Endothelial cell (in vitro differentiated cells): ENCODE measurements around the gene CAPZA1. TPM values are rescaled to one million over a fixed set of nuclear protein-coding genes. Genes with fewer than 3 reads are reported as not detected.

Experiments
- DNase-seq: peaks from one replicate; pipeline ENCODE4 v3.0.0; 2021; ENCODE audit warnings: low spot score
- H3K27ac Mint-ChIP-seq: one replicate; pipeline ENCODE4 v1.8.0; 2021; ENCODE audit warnings: mixed read lengths, inconsistent platforms; ENCODE audit not compliant: unreplicated experiment
- H3K27me3 Mint-ChIP-seq: one replicate; pipeline ENCODE4 v1.8.0; 2021; ENCODE audit warnings: mild to moderate bottlenecking, moderate library complexity, mixed read lengths, inconsistent platforms; ENCODE audit not compliant: unreplicated experiment
- H3K36me3 Mint-ChIP-seq: one replicate; pipeline ENCODE4 v1.8.0; 2021; ENCODE audit warnings: mild to moderate bottlenecking, low read depth, mixed read lengths, inconsistent platforms; ENCODE audit not compliant: unreplicated experiment
- H3K4me1 Mint-ChIP-seq: one replicate; pipeline ENCODE4 v1.8.0; 2021; ENCODE audit warnings: mild to moderate bottlenecking, mixed read lengths, inconsistent platforms; ENCODE audit not compliant: unreplicated experiment
- H3K4me3 Mint-ChIP-seq: one replicate; pipeline ENCODE4 v1.8.0; 2021; ENCODE audit warnings: mild to moderate bottlenecking, mixed read lengths, inconsistent platforms; ENCODE audit not compliant: unreplicated experiment
- H3K9me3 Mint-ChIP-seq: one replicate; pipeline ENCODE4 v1.8.0; 2021; ENCODE audit warnings: mixed read lengths, inconsistent platforms; ENCODE audit not compliant: unreplicated experiment
- CTCF ChIP-seq: fragments of 200-600 bp; sonication (generic); IDR thresholded peaks from one replicate; pipeline ENCODE4 v1.5.0; 2021; ENCODE audit warnings: antibody characterized with exemption; ENCODE audit not compliant: unreplicated experiment
- total RNA-seq: library from RNA; stranded (reverse); fragmentation: NEBNext Ultra II Directional; extraction: Animal tissue kit (Norgen Biotek cat#: 25700); gene quantifications from one replicate; pipeline ENCODE4 v1.2.1, GENCODE V29; 2021; ENCODE audit not compliant: unreplicated experiment

The CAPZA1 gene
- total RNA-seq, 1 donor from 2014 or later, result 137 TPM

DNA sequence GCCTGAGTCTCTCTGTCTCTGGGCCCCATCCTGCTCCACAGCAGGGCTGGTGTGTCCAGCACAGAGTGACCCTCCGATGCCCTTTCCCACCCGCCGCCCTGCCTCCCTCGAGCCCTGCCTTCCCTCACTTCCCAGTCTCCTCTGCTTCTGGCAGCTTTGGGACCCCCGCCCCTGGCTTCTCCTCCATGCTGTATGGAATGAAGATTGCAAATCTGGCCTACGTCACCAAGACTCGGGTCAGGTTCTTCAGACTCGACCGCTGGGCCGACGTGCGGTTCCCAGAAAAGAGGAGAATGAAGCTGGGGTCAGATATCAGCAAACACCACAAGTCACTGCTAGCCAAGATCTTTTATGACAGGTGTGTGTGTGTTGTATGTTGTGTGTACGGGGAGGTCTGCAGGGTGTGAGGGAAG, 69.2 kb downstream of the CAPZA1 start:
- no peak for TF ChIP-seq CTCF
- Mint-ChIP-seq H3K4me1 (peaks cover 3% of the 10 kb centered on the region), H3K27ac (no peak overlapping the region), H3K36me3 (peaks cover 17% of the 10 kb centered on the region), H3K9me3 (no peaks in the 10 kb centered on the region), H3K4me3 (no peak overlapping the region), H3K27me3 (peaks cover 2% of the 10 kb centered on the region)
- DNase-seq, result no peak

GRCh38 chr1:112689196-112689841, 69.7 kb downstream of the CAPZA1 start:
- no peak overlapping the region for H3K27ac Mint-ChIP-seq
- no peaks in the 10 kb centered on the region for H3K9me3 Mint-ChIP-seq
- H3K4me1 Mint-ChIP-seq, result peaks cover 3% of the 10 kb centered on the region
- H3K4me3 Mint-ChIP-seq, result no peak overlapping the region
- peaks cover 2% of the 10 kb centered on the region for H3K27me3 Mint-ChIP-seq
- no peak for TF ChIP-seq CTCF
- no peak for DNase-seq
- peaks cover 17% of the 10 kb centered on the region for H3K36me3 Mint-ChIP-seq

DNA sequence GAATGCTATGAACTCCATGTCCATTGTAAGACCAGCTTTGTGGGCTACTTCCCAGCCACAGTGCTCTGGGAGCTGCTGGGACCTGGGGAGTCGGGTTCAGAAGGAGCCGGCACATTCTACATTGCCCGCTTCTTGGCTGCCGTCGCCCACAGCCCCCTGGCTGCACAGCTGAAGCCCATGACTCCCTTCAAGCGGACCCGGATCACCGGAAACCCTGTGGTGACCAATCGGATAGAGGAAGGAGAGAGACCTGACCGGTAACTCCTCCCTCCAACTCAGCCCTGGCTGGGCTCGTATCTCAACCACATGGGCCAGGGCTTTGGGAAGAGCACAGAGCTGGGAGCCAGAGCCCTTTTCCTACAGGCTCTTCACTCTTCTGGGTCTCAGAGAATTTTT, 70.2 kb downstream of the CAPZA1 start:
- Mint-ChIP-seq H3K27me3 (peaks cover 2% of the 10 kb centered on the region), H3K4me1 (peaks cover 3% of the 10 kb centered on the region)
- no peak for DNase-seq

DNA sequence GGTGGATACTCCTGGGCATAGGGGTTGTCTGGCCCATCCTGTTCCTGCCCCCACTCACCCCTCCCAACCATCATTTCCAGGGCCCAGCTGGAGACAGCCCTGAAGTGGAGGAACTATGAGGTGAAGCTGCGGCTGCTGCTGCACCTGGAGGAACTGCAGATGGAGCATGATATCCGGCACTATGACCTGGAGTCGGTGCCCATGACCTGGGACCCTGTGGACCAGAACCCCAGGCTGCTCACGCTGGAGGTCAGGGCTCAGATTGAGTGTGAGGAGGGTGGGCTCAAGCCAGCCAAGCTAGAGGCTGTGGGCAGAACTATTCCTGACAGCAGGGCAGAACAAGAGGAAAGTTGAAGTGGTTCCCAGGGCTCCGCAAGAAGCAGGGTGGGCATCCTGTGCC, 73.0 kb downstream of the CAPZA1 start:
- no peak for DNase-seq
- Mint-ChIP-seq H3K27ac (no peak overlapping the region), H3K4me1 (peaks cover 3% of the 10 kb centered on the region), H3K36me3 (peaks cover 24% of the 10 kb centered on the region), H3K9me3 (no peaks in the 10 kb centered on the region), H3K27me3 (peaks cover 11% of the 10 kb centered on the region), H3K4me3 (no peak overlapping the region)
- TF ChIP-seq CTCF, result no peak

More for the DNA sequence above, 70.2 kb downstream of the CAPZA1 start:
- no peak for TF ChIP-seq CTCF
- Mint-ChIP-seq H3K27ac (no peak overlapping the region), H3K9me3 (no peaks in the 10 kb centered on the region), H3K4me3 (no peak overlapping the region), H3K36me3 (peaks cover 17% of the 10 kb centered on the region)

GRCh38 chr1:112693821-112694220, 74.2 kb downstream of the CAPZA1 start:
- Mint-ChIP-seq H3K9me3 (no peaks in the 10 kb centered on the region), H3K36me3 (peaks cover 18% of the 10 kb centered on the region), H3K27me3 (peaks cover 16% of the 10 kb centered on the region), H3K4me1 (peaks cover 4% of the 10 kb centered on the region), H3K4me3 (no peak overlapping the region), H3K27ac (no peak overlapping the region)
- no peak for TF ChIP-seq CTCF
- no peak for DNase-seq
